GM13977 (cell line): ENCODE data around the gene CHAF1A.

Experiments
- DNase-seq: peaks from one replicate; pipeline ENCODE4 v3.0.0; 2012; ENCODE audit warnings: low spot score
- in situ Hi-C: fragments of 300-500 bp; cut with MboI; formaldehyde crosslinking; loops from one replicate; pipeline ENCODE4 v1.12.0; 2022; ENCODE audit warnings: low sequenced_read_pairs, low pct_unique_long_range_greater_than_20kb, mixed read lengths, inconsistent platforms; ENCODE audit not compliant: unreplicated experiment
- TF ChIP-seq, protein P1 (sequence below): IDR thresholded peaks from 2 replicates; pipeline ENCODE4 v1.5.1; 2012; ENCODE audit warnings: mild to moderate bottlenecking, control low read depth; ENCODE audit not compliant: insufficient read depth; ENCODE audit errors: extremely low read depth, missing control alignments

The CHAF1A gene

DNA sequence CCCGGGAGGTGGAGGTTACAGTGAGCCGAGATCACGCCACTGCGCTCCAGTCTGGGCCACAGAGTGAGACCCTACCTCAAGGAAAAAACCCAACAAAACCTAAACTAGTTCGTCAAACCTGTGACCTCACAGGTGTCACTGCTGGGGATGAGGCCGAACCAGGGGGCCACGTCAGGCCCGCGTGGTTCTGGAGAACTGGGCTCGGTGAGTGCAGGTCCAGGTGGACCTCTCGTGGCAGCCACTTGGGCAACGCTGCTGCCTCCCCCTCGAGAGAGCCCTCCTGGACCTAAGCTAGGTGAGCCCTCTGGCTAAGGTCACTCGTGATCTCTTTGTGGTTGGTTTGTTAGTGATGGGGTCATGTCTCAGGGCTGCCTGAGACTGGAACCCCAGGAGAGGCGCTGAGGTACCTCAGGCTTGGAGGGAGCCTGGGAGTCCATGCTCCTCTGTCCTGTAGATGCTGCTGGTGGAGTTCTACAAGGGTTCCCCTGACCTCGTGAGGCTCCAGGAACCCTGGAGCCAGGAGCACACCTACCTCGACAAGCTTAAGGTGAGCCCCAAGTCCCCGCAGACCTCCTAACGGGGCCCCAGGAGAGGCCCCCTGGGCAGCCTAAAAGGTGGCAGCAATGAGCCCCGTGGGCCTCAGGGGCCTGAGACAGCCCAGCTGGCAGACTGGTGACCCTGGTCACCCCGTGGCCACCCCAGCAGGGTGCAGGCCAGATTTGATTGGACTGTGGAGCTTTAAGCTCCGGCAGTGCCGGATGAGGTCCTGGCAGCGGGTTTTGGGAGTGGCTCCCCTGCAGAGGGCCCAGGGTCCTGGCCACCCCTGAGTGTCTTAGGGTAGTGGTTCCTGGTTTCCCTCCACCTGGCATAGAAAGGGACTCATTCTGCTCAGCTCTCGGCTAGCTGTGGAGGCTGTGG is 43.5 kb upstream of the CHAF1A start:
- TF ChIP-seq, protein P1, sequence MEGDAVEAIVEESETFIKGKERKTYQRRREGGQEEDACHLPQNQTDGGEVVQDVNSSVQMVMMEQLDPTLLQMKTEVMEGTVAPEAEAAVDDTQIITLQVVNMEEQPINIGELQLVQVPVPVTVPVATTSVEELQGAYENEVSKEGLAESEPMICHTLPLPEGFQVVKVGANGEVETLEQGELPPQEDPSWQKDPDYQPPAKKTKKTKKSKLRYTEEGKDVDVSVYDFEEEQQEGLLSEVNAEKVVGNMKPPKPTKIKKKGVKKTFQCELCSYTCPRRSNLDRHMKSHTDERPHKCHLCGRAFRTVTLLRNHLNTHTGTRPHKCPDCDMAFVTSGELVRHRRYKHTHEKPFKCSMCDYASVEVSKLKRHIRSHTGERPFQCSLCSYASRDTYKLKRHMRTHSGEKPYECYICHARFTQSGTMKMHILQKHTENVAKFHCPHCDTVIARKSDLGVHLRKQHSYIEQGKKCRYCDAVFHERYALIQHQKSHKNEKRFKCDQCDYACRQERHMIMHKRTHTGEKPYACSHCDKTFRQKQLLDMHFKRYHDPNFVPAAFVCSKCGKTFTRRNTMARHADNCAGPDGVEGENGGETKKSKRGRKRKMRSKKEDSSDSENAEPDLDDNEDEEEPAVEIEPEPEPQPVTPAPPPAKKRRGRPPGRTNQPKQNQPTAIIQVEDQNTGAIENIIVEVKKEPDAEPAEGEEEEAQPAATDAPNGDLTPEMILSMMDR = no peak
- in situ Hi-C loops = loop anchor here (10.0 kb wide), 1 partner anchor 84 kb away; the partner anchor contains the start of gene SHD
- no peak for DNase-seq

DNA sequence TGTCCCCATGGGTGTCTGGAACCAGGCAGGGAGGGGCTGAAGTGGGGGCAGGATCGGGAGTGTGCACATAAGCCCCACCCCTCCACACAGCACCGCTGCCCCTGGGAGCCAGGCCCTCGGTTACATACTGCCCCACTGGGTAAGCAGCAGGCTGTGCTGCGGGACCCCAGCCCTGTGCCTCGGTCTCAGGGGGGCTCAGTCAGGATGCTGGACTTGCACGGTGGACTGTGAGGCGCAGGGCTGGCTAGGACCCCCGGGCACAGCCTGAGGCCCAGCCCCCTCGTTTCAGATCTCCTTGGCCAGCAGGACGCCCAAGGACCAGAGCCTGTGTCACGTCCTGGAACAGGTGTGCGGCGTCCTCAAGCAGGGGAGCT is 42.8 kb upstream of the CHAF1A start:
- in situ Hi-C loops = loop anchor here (10.0 kb wide), 1 partner anchor 85 kb away; the partner anchor contains the start of gene SHD
- no peak for DNase-seq
- TF ChIP-seq, protein P1 = no peak

DNA sequence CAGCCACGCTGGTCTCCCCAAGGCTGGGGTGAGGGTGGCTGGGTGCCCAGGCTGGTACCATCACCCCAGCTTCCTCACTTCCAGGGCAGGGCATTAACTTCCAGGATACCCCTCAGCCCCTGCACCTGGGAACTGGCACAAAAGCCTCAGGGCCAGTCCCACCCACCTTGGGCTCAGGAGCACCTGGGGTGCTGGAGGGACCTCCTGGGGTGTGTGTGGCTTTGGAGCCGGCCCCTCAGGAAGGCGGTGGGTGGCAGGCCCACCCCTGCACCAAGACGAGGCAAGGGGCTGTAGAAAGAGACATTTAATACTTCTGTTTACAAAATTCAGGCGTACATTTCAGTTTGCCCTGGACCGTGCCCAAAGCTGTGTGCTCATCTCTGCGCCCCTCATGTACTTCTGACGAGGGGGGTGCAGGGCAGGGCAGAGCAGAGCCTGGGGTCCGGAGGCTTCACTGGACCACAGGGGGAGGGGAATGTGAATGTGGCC is 42.3 kb upstream of the CHAF1A start:
- in situ Hi-C loops = no loop called here
- TF ChIP-seq, protein P1 = no peak

DNA sequence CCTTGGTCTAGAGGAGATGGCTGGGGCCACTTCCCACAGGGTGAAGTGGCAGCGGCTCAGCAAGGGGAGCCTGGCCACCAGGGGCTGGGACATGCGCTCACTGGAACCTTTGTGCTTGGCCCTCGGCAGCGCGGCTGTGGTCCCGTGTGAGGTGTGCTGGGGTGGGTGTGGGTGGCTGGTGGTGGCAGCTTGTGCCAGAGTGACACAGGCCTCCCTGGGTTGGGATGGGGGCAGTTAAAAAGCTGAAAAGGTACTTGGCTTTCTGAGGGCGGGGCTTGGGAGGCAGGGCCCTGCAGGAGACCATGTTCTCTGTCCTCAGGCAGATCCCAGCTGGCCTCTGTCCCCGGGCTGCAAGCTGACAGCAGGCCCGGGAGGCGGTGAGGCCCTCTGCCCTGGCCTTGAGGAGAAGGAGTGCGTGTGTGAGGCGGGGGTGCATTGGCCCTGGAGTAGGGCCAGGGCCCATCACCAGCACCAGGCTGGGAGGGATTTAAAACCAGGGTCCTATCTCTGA is 41.7 kb upstream of the CHAF1A start:
- in situ Hi-C loops = no loop called here
- TF ChIP-seq, protein P1 = no peak
- DNase-seq = no peak

More for the DNA sequence above, 42.3 kb upstream of the CHAF1A start:
- no peak for DNase-seq

DNA sequence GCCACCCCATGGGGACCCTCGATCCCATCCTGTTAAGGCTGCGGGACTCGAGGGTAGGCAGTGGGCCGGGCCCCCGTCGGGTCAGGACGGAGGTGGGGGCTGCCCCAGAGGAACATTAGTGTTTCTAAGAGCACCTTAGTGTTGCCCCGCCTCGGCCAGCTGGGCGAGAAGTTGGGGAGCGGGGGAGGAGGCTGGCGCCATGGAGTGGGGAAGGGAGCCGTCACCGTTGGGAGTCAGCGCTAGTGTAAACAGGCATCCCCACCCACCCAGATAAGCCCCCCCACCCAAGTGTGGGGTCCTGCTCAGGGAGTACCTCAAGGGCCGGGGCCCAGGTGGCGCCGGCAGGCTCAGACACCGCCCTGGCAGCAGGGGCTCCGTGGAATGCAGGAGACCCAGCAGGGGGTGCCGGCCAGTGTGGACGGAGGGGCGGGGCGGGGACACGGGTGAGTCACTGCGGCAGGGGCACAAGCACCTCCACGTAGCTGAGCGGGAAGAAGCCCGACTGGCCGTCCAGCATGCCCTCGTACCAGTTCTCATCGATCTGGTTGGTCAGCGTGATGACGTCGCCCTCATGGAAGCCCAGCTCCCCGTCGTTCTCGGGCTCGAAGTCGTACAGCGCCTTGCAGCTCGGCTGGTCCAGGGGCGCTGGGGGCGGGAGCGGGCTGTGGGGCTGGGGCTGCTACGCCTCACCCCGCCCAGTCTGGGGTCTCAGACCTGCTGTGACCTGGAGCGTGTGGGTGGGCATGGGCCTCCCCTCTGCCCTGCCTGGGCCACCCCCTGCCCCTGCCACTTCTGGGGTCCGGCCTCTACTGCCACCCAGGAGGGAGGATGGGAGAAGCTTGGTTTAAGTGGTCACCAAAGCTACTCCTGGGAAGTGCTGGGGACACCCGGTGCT is 41.0 kb upstream of the CHAF1A start:
- DNase-seq = no peak
- TF ChIP-seq, protein P1 = no peak
- in situ Hi-C loops = no loop called here

DNA sequence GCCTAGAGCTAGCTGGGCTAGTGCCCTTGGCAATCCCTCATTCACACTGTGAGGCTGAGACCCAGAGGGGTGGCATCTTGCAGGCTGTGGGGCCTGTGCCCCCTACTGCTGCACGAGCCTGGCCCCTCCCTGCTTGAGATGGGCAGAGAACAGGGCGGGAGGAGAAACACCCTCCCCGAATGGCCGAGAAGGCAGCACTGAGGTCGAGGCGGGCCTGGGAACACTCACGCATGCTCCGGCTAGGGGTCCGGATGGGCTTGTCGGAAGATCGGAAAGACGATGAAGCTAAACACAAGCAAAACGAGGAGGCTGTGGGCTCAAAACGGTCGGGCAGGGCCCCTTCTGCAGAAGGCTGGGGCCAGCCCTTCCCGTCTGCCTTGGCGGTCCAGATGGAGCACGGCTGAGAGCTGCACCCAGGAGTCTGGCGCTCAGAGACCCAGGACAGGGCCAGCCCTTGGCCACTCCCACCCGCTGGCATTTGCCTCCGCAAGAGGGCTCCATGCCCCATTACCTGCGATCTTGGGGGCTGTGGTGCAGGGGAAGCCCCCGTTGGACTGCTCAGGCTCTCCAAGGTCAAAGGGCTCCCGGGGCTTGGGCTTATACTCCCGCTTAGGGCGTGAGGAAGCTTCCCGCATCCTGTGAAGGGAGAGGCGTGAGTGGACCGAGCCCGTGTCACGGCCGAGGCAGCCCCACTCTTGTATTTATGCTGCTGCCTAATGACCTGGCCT is 40.2 kb upstream of the CHAF1A start:
- TF ChIP-seq, protein P1 = no peak
- no peak for DNase-seq
- in situ Hi-C loops = no loop called here
